Upper lobe of right lung (tissue), 1 donor: ENCODE measurements around the gene OR6M1. TPM values are rescaled to one million over a fixed set of nuclear protein-coding genes. Genes with fewer than 3 reads are reported as not detected.
A peak's percentile ranks its signal among the peaks of the same experiment; 100 is the strongest.

ENCODE experiments used
- ATAC-seq: fragments of 200-7000 bp; cut with Tn5 transposase; one replicate; pipeline ENCODE4 v1.9.1; 2020; ENCODE audit warnings: mild to moderate bottlenecking, moderate library complexity
- DNase-seq: peaks from one replicate; pipeline ENCODE4 v3.0.0-alpha.2; 2020
- H3K27ac ChIP-seq: fragments of 200-600 bp; one replicate; pipeline ENCODE4 v1.8.0; 2022
- H3K27me3 ChIP-seq: fragments of 200-600 bp; one replicate; pipeline ENCODE4 v1.8.0; 2022; ENCODE audit warnings: mild to moderate bottlenecking
- H3K36me3 ChIP-seq: fragments of 200-600 bp; one replicate; pipeline ENCODE4 v1.8.0; 2022
- H3K4me1 ChIP-seq: fragments of 200-600 bp; one replicate; pipeline ENCODE4 v1.8.0; 2022
- H3K4me3 ChIP-seq: fragments of 200-600 bp; one replicate; pipeline ENCODE4 v1.8.0; 2022; ENCODE audit warnings: mild to moderate bottlenecking
- H3K9me3 ChIP-seq: fragments of 200-600 bp; one replicate; pipeline ENCODE4 v1.8.0; 2022
- intact Hi-C: fragments of 100-400 bp; cut with DNase I; formaldehyde crosslinking; loops from one replicate; pipeline ENCODE4 v1.11.0; 2022
- total RNA-seq: library from RNA; stranded (reverse); fragmentation: NEBNext Ultra II Directional; extraction: Animal tissue kit (Norgen Biotek cat#: 25700); gene quantifications from one replicate; pipeline ENCODE4 v1.2.1, GENCODE V29; 2021
- TF ChIP-seq, protein P1 (sequence below): fragments of 200-600 bp; IDR thresholded peaks from one replicate; pipeline ENCODE4 v1.8.0; 2022; ENCODE audit warnings: antibody characterized with exemption
- donor health status: DM: no; HTN: yes; CAD: no; lungs with severe emphysema.

The OR6M1 gene
- total RNA-seq, 1 donor from 2014 or later, result not detected

DNA sequence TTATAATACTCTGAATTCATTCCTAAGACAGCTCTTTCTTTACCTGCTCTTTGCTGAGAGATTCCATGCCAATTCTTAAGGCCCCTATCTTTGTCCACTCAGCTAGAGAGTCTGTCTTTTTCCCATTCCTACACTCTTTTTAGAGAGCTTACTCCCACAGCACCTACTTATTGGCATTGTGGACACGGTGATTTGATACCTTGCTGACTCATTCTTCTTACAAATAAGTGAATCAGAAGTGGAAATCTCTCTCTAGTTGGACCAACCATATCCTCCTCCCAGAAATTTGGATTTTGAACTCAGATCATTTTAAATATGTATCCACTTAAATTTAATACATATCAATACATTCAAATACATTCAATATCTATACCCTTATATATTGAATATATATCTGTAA, 32.5 kb upstream of the OR6M1 start:
- DNase-seq (no peak), ATAC-seq (no peak)
- Histone ChIP-seq H3K27me3 (no peaks in the 10 kb centered on the region), H3K9me3 (no peaks in the 10 kb centered on the region), H3K27ac (no peak overlapping the region), H3K36me3 (no peaks in the 10 kb centered on the region), H3K4me3 (no peak overlapping the region), H3K4me1 (no peaks in the 10 kb centered on the region)
- TF ChIP-seq, protein P1, sequence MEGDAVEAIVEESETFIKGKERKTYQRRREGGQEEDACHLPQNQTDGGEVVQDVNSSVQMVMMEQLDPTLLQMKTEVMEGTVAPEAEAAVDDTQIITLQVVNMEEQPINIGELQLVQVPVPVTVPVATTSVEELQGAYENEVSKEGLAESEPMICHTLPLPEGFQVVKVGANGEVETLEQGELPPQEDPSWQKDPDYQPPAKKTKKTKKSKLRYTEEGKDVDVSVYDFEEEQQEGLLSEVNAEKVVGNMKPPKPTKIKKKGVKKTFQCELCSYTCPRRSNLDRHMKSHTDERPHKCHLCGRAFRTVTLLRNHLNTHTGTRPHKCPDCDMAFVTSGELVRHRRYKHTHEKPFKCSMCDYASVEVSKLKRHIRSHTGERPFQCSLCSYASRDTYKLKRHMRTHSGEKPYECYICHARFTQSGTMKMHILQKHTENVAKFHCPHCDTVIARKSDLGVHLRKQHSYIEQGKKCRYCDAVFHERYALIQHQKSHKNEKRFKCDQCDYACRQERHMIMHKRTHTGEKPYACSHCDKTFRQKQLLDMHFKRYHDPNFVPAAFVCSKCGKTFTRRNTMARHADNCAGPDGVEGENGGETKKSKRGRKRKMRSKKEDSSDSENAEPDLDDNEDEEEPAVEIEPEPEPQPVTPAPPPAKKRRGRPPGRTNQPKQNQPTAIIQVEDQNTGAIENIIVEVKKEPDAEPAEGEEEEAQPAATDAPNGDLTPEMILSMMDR, result no peak
- intact Hi-C loops, result no loop called here

DNA sequence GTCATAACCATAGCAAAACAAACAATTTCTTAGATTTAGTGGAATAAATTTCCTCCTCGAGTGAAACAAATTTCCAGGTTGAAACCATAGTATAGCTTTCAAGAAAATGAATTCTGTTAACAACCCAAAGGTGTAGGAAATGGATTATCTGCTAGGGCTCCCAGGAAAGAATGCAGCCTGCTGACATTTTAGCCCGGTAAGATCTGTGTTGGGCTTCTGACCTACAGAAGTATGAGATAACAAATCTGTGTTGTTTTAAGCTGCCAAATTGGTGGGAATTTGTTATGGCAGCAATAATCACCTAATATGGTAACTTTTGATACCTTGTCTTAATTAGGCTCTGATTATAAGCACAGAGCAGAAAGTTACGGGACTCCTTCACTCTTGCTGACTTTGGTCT, 32.0 kb upstream of the OR6M1 start:
- ATAC-seq, result no peak
- Histone ChIP-seq H3K27me3 (no peaks in the 10 kb centered on the region), H3K4me3 (no peak overlapping the region), H3K4me1 (no peaks in the 10 kb centered on the region), H3K36me3 (no peaks in the 10 kb centered on the region), H3K9me3 (no peaks in the 10 kb centered on the region), H3K27ac (no peak overlapping the region)
- intact Hi-C loops, result no loop called here
- TF ChIP-seq, protein P1, result no peak
- no peak for DNase-seq

- H3K27ac ChIP-seq, result no peak overlapping the region
- ATAC-seq (no peak), DNase-seq (no peak)
- no peak overlapping the region for H3K4me3 ChIP-seq
- H3K36me3 ChIP-seq, result no peaks in the 10 kb centered on the region
- TF ChIP-seq, protein P1, result no peak
- no peaks in the 10 kb centered on the region for H3K9me3 ChIP-seq
- intact Hi-C loops, result no loop called here
- H3K4me1 ChIP-seq, result no peaks in the 10 kb centered on the region
- no peaks in the 10 kb centered on the region for H3K27me3 ChIP-seq
These were observed 26.9 kb upstream of the OR6M1 start for GRCh38 chr11:123833095-123833494.

DNA sequence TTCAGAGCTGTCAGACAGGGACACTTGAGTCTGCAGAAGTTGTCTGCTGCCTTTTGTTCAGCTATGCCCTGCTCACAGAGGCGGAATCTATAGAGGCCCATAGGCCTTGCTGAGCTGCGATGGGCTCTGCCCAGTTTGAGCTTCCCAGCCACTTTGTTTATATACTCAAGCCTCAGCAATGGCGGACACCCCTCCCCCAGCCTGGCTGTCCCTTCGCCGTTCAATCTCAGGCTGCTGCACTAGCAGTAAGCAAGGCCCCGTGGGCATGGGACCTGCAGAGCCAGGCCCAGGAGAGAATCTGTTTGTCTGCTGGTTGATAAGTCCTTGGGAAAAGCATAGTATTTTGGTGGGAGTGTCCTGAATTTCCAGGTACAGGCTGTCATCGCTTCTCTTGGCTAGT, 23.6 kb upstream of the OR6M1 start:
- Histone ChIP-seq H3K27me3 (no peaks in the 10 kb centered on the region), H3K4me3 (no peak overlapping the region)
- no peak for DNase-seq

DNA sequence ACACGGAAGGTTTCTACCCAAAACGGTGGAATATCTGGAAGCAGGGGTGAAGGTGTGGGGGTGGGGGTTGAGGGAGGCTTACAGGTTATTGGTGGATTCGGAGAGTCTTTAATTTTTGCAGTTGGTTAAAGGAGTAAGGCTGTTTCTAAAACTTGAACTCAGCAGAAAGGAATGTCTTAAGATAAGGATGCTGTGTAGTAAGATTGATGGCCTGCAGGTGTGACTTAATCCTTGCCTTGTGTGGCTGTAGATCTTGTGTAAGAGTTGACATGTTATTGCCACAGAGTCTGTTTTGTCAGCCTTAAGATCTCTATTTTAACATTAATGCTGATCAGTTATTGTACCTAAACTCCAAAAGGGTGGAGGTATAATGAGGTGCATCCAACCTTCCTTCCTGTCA, 16.4 kb upstream of the OR6M1 start:
- H3K27ac ChIP-seq, result no peak overlapping the region

More for the DNA sequence above, 23.6 kb upstream of the OR6M1 start:
- intact Hi-C loops, result no loop called here
- no peaks in the 10 kb centered on the region for H3K4me1 ChIP-seq
- ATAC-seq, result no peak
- H3K36me3 ChIP-seq, result no peaks in the 10 kb centered on the region
- no peaks in the 10 kb centered on the region for H3K9me3 ChIP-seq
- H3K27ac ChIP-seq, result no peak overlapping the region
- TF ChIP-seq, protein P1, result no peak

More for the DNA sequence above, 16.4 kb upstream of the OR6M1 start:
- no peak for DNase-seq
- H3K9me3 ChIP-seq, result no peaks in the 10 kb centered on the region
- intact Hi-C loops, result no loop called here
- TF ChIP-seq, protein P1, result no peak
- no peaks in the 10 kb centered on the region for H3K4me1 ChIP-seq
- H3K36me3 ChIP-seq, result no peaks in the 10 kb centered on the region
- H3K4me3 ChIP-seq, result no peak overlapping the region
- no peaks in the 10 kb centered on the region for H3K27me3 ChIP-seq
- peak; percentile 61 for ATAC-seq
